COR-L47 (cell line): ENCODE measurements around the gene ZCCHC7.

Source experiments
- DNase-seq: peaks from one replicate; lab custom pipeline; 2025; lab: John Stamatoyannopoulos, UW

ZCCHC7 gene

GRCh38 chr9:37336150-37336549, 215.8 kb downstream of the ZCCHC7 start:
- no peak for DNase-seq

GRCh38 chr9:37337301-37337890, 217.0 kb downstream of the ZCCHC7 start:
- no peak for DNase-seq

- DNase-seq = no peak
Measured at GRCh38 chr9:37338218-37338617, 217.8 kb downstream of the ZCCHC7 start.

GRCh38 chr9:37339923-37340322, 219.5 kb downstream of the ZCCHC7 start:
- no peak for DNase-seq

GRCh38 chr9:37340961-37341360, 220.6 kb downstream of the ZCCHC7 start:
- DNase-seq = no peak

- no peak for DNase-seq
Measured at GRCh38 chr9:37341704-37342103, 221.3 kb downstream of the ZCCHC7 start.

GRCh38 chr9:37342493-37342892, 222.1 kb downstream of the ZCCHC7 start:
- DNase-seq = no peak

GRCh38 chr9:37342895-37343294, 222.5 kb downstream of the ZCCHC7 start:
- DNase-seq = no peak

GRCh38 chr9:37343724-37344123, 223.3 kb downstream of the ZCCHC7 start:
- no peak for DNase-seq

GRCh38 chr9:37345038-37345437, 224.7 kb downstream of the ZCCHC7 start:
- DNase-seq = no peak

- DNase-seq = no peak
Measured at GRCh38 chr9:37348917-37349316, 228.5 kb downstream of the ZCCHC7 start.

GRCh38 chr9:37350486-37351190, 230.3 kb downstream of the ZCCHC7 start:
- DNase-seq = no peak

GRCh38 chr9:37353791-37354190, 233.4 kb downstream of the ZCCHC7 start:
- DNase-seq = no peak

GRCh38 chr9:37362430-37362829, 242.1 kb downstream of the ZCCHC7 start:
- DNase-seq = no peak

GRCh38 chr9:37363124-37363523, 242.8 kb downstream of the ZCCHC7 start:
- DNase-seq = no peak

- DNase-seq = no peak
Measured at GRCh38 chr9:37364136-37364535, 243.8 kb downstream of the ZCCHC7 start.

- no peak for DNase-seq
Measured at GRCh38 chr9:37364751-37365360, 244.5 kb downstream of the ZCCHC7 start.

- DNase-seq = no peak
Measured at GRCh38 chr9:37369671-37370070, 249.3 kb downstream of the ZCCHC7 start.

- DNase-seq = no peak
Measured at GRCh38 chr9:37370282-37370681, 249.9 kb downstream of the ZCCHC7 start.

- DNase-seq = no peak
Measured at GRCh38 chr9:37370968-37371563, 250.7 kb downstream of the ZCCHC7 start.

GRCh38 chr9:37371565-37372464, 251.4 kb downstream of the ZCCHC7 start:
- DNase-seq = no peak

- no peak for DNase-seq
Measured at GRCh38 chr9:37372839-37373238, 252.5 kb downstream of the ZCCHC7 start.
